Measurements from ENCODE around the gene EARS2.

Gene EARS2

DNA sequence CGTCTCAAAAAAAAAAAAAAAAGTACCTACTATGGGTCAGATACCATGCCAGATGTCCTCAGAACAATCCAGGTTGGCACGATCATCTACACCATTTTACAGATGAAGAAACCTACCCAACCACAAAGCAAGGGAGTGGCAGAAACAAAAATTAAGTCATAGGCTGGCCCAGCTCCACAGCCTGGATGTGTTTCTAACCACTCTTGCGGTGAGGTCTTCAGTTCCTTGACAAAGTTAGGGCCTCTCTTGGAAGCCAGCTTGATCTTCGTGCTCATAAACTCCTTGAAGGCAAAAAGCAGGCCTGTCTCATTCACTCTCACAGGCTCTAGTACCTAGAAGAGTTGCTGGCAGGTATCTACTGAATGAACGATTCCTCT, 53.1 kb downstream of the EARS2 start:
- H3K79me2 ChIP-seq (ENCODE audit: insufficient read depth, low read length), result no peaks in the 10 kb centered on the region

DNA sequence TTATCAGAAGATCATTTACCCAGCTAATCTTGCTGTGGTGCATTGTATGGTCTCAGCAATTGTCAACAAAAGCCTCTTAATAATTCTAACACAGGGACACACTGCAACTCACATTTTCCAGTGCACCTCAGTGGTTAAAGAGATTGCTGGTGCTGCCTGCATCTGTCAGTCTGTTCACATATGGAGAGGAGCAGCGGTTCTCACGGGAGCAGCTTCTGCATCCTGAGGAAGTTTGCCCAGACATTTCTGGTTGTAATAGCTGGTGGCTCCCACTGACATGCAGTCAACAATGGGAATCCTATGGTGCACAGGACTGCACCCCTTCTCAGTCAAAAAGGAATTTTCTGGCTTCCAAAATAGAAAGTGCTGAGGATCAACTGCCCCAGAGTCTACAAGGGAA, 54.7 kb downstream of the EARS2 start:
- H4K20me1 ChIP-seq (ENCODE audit: insufficient read depth, low read length), result no peaks in the 10 kb centered on the region

More for the DNA sequence above, 53.1 kb downstream of the EARS2 start:
- Histone ChIP-seq H3K27me3 (ENCODE audit: insufficient read depth, low read length, poor library complexity) (no peaks in the 10 kb centered on the region), H3K4me3 (ENCODE audit: low read depth in 1 of 2, low read length in 2 of 2) (no peak overlapping the region), H3K4me1 (ENCODE audit: insufficient read depth, low read length) (no peaks in the 10 kb centered on the region), H3K36me3 (ENCODE audit: insufficient read depth, low read length) (no peaks in the 10 kb centered on the region), H3K4me2 (ENCODE audit: insufficient read depth, low read length) (no peak overlapping the region), H2AFZ (ENCODE audit: low read depth, low read length) (no peak overlapping the region), H3K9ac (ENCODE audit: low read depth, low read length) (no peak overlapping the region), H3K27ac (ENCODE audit: low read length) (no peak overlapping the region), H3K9me3 (ENCODE audit: insufficient read depth, low read length, severe bottlenecking) (no peaks in the 10 kb centered on the region), H4K20me1 (ENCODE audit: insufficient read depth, low read length) (no peaks in the 10 kb centered on the region)
- ATAC-seq (ENCODE audit: insufficient read depth, low read depth), result no peak
- no peak for DNase-seq
- no peak for TF ChIP-seq EZH2 (IDR thresholded peaks at IDR 0.05; ENCODE audit: borderline replicate concordance, low read depth, low read length, severe bottlenecking)
- TF ChIP-seq, protein P1, sequence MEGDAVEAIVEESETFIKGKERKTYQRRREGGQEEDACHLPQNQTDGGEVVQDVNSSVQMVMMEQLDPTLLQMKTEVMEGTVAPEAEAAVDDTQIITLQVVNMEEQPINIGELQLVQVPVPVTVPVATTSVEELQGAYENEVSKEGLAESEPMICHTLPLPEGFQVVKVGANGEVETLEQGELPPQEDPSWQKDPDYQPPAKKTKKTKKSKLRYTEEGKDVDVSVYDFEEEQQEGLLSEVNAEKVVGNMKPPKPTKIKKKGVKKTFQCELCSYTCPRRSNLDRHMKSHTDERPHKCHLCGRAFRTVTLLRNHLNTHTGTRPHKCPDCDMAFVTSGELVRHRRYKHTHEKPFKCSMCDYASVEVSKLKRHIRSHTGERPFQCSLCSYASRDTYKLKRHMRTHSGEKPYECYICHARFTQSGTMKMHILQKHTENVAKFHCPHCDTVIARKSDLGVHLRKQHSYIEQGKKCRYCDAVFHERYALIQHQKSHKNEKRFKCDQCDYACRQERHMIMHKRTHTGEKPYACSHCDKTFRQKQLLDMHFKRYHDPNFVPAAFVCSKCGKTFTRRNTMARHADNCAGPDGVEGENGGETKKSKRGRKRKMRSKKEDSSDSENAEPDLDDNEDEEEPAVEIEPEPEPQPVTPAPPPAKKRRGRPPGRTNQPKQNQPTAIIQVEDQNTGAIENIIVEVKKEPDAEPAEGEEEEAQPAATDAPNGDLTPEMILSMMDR (IDR thresholded peaks at IDR 0.05; ENCODE audit: borderline replicate concordance, extremely low read depth, low read length, poor library complexity, severe bottlenecking), result no peak

DNA sequence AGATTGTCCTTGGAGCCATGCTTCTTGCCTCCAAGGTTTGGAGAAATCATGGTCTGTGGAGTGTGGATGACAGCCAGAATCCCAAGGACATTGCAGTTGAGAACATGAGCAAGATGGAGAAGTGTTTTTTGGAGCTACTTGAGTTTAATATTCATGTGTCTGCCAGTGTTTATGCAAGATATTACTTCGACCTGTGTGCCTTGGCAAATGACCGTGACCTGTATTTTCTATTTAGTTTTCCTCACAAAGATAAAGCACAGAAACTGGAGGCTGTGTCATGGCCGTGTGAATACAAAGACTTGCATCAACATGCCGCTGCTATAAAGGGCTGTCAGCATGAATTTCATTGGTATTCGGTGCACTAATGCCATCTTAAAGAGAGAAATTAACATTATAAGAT, 55.9 kb downstream of the EARS2 start:
- H3K79me2 ChIP-seq (ENCODE audit: insufficient read depth, low read length), result no peaks in the 10 kb centered on the region

More for the DNA sequence above, 54.7 kb downstream of the EARS2 start:
- Histone ChIP-seq H3K27me3 (ENCODE audit: insufficient read depth, low read length, poor library complexity) (no peaks in the 10 kb centered on the region), H3K4me2 (ENCODE audit: insufficient read depth, low read length) (no peak overlapping the region), H3K9me3 (ENCODE audit: insufficient read depth, low read length, severe bottlenecking) (no peaks in the 10 kb centered on the region), H3K9ac (ENCODE audit: low read depth, low read length) (no peak overlapping the region), H3K36me3 (ENCODE audit: insufficient read depth, low read length) (no peaks in the 10 kb centered on the region), H3K27ac (ENCODE audit: low read length) (no peak overlapping the region), H2AFZ (ENCODE audit: low read depth, low read length) (no peak overlapping the region), H3K79me2 (ENCODE audit: insufficient read depth, low read length) (no peaks in the 10 kb centered on the region), H3K4me1 (ENCODE audit: insufficient read depth, low read length) (no peaks in the 10 kb centered on the region), H3K4me3 (ENCODE audit: low read depth in 1 of 2, low read length in 2 of 2) (no peak overlapping the region)
- ATAC-seq (ENCODE audit: insufficient read depth, low read depth) (no peak), DNase-seq (no peak)
- no peak for TF ChIP-seq EZH2 (IDR thresholded peaks at IDR 0.05; ENCODE audit: borderline replicate concordance, low read depth, low read length, severe bottlenecking)
- TF ChIP-seq, protein P1 (IDR thresholded peaks at IDR 0.05; ENCODE audit: borderline replicate concordance, extremely low read depth, low read length, poor library complexity, severe bottlenecking), result no peak

More for the DNA sequence above, 55.9 kb downstream of the EARS2 start:
- H3K36me3 ChIP-seq (ENCODE audit: insufficient read depth, low read length), result no peaks in the 10 kb centered on the region
- no peak overlapping the region for H3K4me2 ChIP-seq (ENCODE audit: insufficient read depth, low read length)
- H3K27ac ChIP-seq (ENCODE audit: low read length), result no peak overlapping the region
- no peak for ATAC-seq (ENCODE audit: insufficient read depth, low read depth)
- no peak for DNase-seq
- no peak overlapping the region for H2AFZ ChIP-seq (ENCODE audit: low read depth, low read length)
- H3K9me3 ChIP-seq (ENCODE audit: insufficient read depth, low read length, severe bottlenecking), result no peaks in the 10 kb centered on the region
- no peaks in the 10 kb centered on the region for H4K20me1 ChIP-seq (ENCODE audit: insufficient read depth, low read length)
- no peak overlapping the region for H3K4me3 ChIP-seq (ENCODE audit: low read depth in 1 of 2, low read length in 2 of 2)
- H3K27me3 ChIP-seq (ENCODE audit: insufficient read depth, low read length, poor library complexity), result no peaks in the 10 kb centered on the region
- H3K4me1 ChIP-seq (ENCODE audit: insufficient read depth, low read length), result no peaks in the 10 kb centered on the region
- TF ChIP-seq, protein P1 (IDR thresholded peaks at IDR 0.05; ENCODE audit: borderline replicate concordance, extremely low read depth, low read length, poor library complexity, severe bottlenecking), result no peak
- TF ChIP-seq EZH2 (IDR thresholded peaks at IDR 0.05; ENCODE audit: borderline replicate concordance, low read depth, low read length, severe bottlenecking), result no peak
- H3K9ac ChIP-seq (ENCODE audit: low read depth, low read length), result no peak overlapping the region

All from DND-41 (cell line).